ENCODE results near the gene HIVEP3.
A peak's percentile ranks its signal among the peaks of the same experiment; 100 is the strongest.

DNA sequence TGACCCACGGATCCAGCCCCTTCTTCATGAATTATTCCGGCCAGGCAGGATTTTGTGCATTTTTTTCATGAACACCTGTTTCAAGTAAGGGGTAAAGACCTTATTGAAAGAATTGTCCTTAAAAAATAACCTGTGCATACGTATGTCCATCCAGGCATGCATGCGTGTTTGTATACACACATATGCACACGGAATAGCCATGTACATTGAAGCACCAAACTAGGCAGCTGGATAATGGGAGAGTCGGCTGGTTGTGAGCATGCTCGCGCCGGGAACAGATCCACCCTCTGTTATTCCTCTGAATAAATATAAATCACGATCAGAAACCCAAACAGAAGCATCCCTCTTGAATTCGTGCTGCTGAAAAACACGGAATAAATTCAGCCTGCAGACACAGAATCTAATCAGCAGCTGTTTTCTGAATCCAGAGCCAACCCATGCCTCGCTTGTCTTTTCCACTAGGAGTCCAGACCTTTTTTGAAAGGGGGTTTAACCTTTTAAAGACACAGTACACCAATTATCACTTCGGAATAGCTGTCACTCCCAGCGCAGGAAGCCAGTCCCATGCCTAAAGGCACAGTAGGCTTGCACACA, at the start of gene HIVEP3:
- TF ChIP-seq, protein P1, sequence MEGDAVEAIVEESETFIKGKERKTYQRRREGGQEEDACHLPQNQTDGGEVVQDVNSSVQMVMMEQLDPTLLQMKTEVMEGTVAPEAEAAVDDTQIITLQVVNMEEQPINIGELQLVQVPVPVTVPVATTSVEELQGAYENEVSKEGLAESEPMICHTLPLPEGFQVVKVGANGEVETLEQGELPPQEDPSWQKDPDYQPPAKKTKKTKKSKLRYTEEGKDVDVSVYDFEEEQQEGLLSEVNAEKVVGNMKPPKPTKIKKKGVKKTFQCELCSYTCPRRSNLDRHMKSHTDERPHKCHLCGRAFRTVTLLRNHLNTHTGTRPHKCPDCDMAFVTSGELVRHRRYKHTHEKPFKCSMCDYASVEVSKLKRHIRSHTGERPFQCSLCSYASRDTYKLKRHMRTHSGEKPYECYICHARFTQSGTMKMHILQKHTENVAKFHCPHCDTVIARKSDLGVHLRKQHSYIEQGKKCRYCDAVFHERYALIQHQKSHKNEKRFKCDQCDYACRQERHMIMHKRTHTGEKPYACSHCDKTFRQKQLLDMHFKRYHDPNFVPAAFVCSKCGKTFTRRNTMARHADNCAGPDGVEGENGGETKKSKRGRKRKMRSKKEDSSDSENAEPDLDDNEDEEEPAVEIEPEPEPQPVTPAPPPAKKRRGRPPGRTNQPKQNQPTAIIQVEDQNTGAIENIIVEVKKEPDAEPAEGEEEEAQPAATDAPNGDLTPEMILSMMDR (IDR thresholded peaks at IDR 0.05), result peak; percentile 36
- TF ChIP-seq EZH2 (IDR thresholded peaks at IDR 0.05) (no peak), EZH2phosphoT487 (IDR thresholded peaks at IDR 0.05) (no peak)
